Embryonic facial prominence (tissue), 1 donor: ENCODE results near the gene PPP1CA.

Experiments
- DNase-seq: peaks from one replicate; pipeline ENCODE4 v3.0.0-alpha.2; 2016; ENCODE audit errors: extremely low spot score

The PPP1CA gene

GRCh38 chr11:67401495-67402191 is at the start of gene PPP1CA:
Gene PPP1CA (minus strand): TSS chr11:67401858. CDS start chr11:67401782, 76 bp downstream.
- DNase-seq: peak; percentile 87

DNA sequence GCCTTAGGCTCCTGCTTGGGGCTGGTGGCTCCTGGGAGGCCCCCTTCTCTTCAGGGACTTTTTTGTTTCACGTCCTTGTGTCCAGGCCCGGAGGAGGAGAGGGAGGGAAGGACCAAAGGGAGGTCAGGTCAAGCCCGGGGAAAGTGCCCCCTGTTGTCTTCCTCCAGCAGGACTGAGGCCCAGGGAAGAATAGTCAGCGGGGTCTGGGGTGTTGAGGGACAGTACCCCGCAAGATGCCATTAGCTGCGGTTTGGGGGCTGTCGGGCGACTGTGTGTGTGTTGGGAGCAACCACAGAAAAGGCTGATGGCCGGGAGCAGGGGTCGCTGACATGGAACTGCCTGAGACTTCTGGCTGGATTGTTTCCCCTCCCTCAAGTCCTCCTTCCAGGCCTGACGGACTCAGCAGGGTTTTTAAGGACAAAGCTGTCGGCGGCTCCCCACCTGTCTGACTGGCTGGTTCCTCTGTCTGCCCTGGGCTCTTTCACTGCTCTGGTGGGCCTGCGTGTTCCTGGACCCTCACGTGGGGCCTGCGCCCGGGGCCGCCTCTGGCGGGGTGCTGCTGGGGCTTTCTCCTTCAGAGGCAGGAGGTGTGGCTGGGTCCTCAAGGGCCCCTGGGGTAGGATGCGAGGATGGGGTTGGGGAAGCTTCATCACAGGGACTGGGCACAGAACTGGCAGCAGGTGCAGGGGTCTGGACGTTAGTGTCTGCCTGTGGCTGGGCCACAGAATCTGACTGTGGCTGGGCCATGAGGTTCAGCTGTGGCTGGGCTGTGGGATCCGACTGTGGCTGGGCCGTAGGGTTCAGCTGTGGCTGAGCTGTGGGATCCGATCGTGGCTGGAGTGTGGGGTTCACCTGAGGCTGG is 49.4 kb upstream of the PPP1CA start:
- no peak for DNase-seq

DNA sequence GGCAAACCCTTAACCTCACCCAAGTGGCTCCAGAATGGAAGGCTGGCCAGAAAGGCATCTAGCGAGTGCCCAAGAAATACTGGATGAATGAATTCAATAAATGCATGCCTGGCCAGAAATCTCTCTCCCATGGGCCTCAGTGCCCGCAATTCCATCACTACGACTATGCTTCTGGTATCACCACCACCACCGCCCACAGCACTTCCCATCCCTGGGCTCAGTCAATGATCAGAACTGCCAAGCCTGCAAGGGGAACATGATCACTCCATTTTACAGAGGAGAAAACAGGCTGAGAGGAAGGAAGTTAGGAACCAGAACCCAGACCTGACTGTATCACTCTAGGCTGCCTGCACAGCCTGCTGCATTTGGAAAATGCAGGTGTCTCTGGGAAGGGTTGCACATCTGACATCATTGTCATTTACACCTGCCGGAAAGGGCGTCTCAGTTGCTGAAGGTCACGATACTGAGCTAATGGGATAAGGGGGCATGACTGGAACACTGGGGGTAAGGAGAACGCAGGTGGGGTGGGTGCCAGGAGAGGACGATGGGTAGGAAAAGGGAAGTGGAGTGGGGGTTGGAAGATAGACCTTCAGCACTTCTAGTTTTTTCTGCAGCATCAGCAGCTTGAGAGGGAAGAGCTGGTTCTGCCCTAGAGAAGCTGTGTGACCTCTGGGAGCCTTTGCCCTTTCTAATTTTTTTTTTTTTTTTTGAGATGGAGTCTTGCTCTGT is 47.6 kb upstream of the PPP1CA start:
- no peak for DNase-seq

DNA sequence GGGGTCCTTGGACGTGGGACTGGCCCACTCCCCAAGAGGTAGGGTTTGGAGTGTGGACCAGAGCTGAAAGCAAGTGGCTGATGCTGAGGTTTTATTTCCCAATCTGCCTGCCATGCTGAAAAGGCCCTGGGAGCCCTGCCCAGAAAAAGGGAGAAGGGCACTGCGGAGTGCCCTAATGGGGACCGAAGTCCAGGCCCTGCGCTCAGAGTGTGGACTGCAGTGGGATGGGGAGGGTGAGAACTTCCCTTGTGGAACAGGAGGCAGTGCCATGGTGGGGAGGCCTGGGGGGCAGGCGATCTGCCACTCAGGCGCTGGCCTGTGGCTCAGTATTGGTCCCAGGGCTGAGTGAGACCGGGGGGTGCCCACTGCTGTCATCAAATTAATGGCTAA is 46.6 kb upstream of the PPP1CA start:
- no peak for DNase-seq

- no peak for DNase-seq
Observed at GRCh38 chr11:67445515-67445914, 43.9 kb upstream of the PPP1CA start.

GRCh38 chr11:67442504-67443404 is 41.1 kb upstream of the PPP1CA start:
- no peak for DNase-seq

GRCh38 chr11:67441731-67442351 is 40.2 kb upstream of the PPP1CA start:
- no peak for DNase-seq

DNA sequence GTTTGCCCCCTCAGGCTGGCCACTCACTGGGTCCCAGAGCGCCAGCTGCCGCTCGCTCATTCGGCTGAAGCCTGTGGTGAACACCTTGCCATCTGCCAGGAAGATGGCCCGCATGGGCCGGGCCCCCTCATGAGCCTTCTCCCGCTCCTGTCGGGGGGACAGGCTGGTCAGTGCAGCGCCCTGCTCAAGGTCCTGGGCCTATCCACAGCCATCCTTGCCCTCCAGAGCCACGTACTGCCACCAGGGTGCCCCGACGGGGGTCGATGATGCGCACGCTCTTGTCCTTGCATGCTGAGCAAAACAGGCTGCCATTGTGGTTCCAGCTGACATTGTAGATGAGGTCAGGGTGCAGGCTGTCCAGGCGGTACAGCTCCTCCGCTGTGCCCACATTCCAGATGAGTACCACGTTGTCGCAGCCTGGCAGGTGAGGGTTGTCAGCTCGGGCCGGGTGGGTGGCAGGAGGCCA is 39.5 kb upstream of the PPP1CA start:
- no peak for DNase-seq

DNA sequence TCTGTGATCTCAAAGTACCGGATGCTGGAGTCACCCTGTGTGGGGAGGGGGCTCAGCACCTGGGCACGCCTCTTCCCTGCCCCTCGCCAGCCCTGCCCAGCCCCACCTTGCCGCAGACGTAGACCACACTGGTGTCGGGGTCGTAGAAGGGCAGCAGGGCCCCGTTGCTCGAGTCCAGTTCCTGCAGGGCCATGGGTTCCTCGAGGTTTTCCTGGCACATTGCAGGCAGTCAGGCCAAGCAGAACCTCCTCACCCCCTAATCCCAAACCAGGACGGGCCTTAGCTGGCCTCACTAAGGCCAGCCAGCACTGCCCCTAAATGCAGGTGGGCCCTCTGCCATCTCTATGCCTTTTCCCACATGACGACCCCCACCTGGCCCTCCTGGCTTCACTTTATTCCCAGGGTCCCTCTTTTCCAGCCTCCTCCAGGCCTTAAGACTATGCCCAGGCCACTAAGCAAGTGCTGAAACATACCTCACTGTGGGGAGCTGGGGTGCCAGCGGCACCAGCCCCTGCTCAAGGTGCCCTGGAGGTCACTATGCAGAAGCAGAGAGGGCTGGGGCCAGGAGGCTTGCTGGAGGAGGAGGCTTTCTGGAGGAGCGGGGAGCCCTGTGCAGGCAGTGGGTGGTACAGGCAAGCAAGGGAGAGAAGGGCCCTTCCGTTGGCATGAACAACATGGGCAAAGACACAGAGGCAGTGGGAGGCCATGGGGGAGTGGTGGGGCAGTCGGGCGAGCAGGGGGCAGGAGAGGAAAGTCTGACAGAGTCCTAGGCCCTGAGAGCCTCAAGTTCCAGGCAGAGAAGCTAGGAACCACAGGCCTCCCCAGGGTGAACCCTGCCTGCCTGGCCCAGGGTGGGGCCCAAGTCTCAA is 38.8 kb upstream of the PPP1CA start:
- DNase-seq: no peak

DNA sequence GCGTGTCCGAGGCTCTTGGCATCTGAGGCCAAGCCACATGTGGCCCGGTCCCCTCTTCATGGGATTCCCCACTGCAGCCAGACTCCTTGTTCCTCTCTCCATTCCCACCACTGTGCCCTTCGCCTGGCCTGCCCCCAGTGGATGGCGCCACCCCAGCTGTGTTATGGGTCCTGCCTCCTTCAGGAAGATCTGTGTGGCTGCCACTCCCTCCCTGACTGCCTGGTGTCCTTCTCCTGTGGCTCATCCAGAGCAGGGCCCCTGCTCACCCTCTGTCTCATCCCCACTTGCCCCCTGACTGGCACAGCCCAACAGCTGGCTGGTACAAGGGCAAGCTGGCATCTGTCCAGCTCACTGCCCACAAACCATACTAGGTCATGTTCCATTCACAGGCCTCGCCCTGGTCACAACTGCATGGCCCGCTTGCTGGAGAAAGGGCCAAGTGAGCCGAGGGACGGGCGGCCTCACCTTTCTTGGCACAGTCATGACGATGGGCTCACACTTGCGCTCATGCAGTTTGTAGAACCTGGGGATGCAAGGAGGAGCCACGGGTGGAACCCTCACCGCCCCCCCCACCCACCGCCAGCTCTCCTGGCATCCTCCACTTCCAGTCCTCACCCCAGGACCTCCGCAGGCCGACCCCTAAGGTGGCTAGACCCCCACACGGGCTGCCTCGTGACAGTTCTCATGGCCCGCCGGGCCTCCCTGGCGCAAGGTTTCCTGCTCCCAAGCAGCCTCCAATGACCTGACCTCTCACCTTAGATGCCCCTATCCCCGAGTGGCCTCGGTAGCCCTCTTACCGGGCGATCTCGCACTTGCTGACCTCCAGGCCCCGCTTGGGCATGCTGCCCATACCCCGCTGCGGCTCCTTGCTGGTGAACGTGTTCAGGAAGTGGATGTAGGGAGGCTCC is 37.9 kb upstream of the PPP1CA start:
- DNase-seq: no peak

DNA sequence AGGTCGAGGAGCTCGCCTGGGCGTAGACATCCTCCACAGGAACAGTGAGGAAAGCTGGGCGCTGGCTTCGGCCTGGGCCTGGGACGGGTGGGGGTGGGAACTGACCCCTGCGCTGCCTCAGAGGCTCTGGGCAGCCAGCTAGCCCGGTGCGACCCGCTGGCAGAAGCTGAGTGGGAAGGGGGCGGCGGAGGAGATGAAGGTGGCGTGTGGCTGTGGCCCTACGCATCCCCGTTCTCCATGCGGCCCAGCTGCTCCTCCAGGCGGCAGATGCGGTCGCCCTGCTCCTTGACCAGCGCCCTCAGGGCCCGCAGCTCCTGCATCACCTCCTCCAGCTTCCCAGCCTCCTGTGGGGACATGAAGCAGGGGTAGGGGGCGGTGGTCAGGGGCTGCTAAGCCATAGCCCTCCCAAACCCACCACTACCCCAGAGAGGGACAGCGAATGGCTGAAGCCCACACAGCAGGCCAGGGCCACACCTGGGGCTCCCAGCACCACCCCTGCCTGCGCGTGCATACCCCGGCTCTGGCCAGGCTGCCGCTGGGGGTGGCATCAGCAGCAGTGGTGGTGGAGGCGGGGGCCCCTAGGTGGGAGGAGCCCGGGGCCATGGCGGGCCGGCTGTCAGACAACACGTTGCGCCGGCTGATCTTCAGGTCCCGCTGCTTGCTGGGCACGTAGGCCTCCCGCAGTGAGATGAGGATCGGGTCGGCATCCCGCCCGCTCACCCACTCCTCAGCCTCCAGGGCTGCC is 36.7 kb upstream of the PPP1CA start:
- DNase-seq: no peak

- DNase-seq: no peak
Observed at GRCh38 chr11:67437809-67438157, 36.1 kb upstream of the PPP1CA start.

DNA sequence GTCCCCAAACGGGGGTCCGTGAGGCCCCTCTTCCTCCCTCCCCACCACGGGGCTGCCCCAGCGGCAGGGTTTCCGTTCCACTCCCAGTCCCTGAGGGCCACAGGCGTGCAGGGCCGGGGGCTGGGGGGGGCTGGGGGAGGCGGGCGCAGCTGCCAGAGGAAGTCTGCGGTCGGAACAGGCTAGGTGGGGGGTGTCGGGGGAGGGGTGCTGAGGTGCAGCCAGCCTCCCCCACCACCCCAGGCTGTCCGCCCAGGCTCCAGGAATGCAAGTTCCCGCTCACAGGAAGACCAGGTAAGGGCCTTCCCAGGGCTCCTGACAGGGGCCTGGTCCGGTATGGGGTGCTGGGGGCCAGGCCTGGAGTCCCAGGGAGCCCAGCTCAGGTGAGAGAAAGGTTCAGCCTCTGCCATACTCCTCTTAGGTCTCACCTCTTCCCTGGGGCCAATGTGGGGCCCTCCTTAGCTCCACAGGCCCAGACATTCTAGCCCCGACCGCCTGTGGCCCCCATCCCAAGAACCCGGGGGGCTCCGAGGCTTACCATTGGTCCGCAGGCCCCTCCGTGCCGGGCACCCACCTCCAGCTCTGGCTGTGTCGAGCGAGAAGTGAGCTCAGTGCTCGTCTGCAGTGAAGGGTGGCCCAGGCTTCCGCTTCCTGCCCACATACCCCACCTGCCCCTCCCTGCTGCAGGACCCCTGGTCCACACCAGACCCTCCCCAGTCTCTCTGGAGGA is 35.6 kb upstream of the PPP1CA start, which contains the start of gene PTPRCAP:
Gene PTPRCAP, minus strand, starts transcription at position 601 of the 727 bp plus-strand sequence. Its CDS starts 63 bp downstream, at position 538.
- DNase-seq: no peak

DNA sequence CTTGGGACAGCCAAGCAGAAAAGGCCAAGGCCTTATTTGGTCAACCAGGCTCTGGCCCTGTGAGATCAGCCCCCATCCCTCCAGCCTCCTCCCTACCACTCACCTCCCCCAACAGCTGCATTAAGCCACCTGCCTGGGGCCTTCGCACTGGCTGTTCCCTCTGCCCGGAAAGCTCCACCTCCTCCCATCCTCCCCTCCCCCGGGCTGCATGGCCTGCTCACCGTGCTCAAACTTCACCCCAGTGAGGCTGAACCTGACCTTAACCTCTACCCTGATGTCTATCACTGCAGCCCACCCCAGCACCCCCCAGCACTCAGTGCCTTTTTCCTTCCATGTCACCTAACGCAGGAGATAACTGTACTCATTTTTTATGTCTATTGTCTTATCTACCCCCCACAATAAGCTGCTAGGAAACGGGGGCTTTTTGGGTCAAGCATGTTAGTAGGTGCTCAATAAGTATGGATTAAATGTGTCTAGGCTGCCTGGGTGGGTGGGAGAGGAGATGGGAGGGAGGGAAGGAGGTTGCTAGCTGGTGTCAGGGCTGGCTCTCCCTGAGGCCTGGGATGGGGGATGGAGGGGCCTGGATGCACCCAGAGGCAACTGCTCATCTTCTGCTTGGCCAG is 34.9 kb upstream of the PPP1CA start:
- no peak for DNase-seq

- DNase-seq: no peak
Observed at GRCh38 chr11:67435727-67436458, 34.2 kb upstream of the PPP1CA start.
